ENCODE measurements around the gene DMXL1.
"Not testable (repeated sequence)": the region's sequence is repeated elsewhere in the genome, so short reads cannot be mapped to it uniquely, and the experiment has no call there.

The DMXL1 gene

DNA sequence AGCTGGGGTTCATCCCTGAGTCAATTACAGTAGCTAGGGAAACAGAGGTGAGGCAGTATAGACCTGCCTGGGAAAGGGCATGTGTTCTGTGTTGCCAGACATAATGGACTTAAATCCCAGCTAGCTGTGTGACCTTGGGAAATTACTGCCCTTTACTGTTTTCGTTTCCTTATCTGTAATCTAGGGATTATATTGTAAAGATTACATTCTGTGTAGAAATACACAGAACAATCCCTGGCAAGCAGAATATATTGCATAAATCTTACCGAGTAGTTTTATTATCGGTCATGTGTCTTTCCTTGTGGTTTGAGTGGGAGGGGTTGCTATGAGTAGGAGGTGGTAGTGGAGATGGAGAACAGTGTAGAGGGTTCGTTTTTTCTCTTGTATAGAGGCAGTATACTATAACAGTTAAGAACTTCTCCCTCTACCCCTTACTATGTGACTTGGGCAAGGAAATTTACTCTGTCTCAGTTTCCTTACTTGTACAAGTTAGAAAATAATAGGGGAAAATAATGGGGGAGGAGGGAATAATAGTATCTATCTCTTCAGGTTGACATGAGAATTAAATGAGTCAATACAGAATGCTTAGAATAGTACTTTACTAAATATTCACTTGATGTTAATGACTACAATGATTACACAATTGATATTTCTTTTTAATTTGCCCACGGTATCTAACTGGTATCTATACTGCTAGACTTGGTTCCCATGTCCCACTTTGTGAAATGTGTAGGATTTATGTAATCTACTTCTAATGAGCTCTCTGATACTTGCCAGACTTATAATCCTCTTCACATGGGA, 7.1 kb upstream of the DMXL1 start:
- DNase-seq, result no peak

DNA sequence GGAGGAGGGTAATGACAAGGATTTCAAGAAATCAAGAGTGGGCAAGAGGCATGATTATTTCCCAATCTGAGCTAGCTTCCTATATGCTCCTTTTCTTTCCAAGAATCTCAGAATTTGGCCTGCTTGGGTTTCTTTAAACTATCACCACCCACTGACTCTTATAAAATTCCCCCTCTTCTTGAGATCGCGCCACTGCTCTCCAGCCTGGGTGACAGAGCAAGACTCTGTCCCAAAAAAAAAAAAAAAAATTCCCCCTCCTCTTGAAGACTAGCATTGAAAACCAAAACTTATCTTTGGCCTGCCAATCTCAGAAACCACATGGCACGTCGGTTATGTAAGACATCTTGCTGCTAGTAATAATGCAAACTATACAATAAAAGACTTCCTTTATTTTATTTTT, 3.4 kb upstream of the DMXL1 start:
- no peak for DNase-seq

DNA sequence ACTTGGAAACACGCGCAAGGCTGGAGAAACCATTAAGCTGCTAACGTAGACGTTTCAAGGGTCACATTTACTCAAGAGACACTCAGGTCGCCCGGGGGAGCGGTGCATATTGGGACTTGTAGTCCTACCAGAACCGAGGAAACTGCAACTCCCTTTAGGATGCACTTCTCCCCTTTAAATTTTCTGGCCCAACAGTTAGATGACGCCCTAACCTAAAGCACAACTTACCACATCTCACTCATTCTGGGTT, 384 bp upstream of the DMXL1 start:
- DNase-seq, result peak; percentile 94

DNA sequence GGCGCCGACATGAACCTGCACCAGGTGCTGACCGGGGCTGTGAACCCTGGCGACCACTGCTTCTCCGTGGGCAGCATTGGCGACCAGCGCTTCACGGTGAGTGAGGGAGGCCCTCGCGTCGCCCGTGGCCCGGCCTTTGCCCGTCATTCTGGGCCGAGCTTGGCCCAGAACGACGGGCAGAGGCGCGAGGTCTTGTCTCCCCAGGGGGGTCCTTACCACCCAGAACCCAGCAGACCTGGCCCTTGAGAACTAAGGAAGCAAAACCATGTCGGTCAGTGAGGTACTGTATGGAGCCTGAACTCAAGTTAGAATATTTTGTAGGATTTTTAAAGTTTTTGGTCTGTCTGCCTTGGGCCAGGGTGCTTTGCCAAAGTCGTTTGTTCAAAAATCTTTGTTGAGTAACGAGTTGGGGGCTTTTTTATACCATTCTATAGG, 691 bp downstream of the DMXL1 start:
- no peak for DNase-seq

DNA sequence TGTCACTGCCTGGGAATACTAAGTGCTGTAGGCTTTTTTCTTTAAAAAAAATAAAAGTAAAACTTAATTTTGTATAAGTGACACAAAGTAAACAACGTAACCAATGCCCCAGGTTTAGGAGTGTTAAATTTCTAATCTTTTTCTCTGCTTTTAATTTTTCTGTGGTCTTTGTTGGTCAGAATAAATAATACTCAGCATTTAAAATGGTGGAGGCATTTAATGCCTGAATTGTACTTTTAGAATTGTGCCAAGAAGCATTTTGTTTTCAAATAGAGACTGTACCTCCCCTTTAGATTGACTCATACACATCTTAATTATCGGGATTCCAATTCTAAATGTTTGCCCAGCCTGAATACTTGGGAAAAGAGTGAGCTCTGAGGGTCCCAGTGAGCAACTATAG, 1.6 kb downstream of the DMXL1 start:
- no peak for DNase-seq

DNA sequence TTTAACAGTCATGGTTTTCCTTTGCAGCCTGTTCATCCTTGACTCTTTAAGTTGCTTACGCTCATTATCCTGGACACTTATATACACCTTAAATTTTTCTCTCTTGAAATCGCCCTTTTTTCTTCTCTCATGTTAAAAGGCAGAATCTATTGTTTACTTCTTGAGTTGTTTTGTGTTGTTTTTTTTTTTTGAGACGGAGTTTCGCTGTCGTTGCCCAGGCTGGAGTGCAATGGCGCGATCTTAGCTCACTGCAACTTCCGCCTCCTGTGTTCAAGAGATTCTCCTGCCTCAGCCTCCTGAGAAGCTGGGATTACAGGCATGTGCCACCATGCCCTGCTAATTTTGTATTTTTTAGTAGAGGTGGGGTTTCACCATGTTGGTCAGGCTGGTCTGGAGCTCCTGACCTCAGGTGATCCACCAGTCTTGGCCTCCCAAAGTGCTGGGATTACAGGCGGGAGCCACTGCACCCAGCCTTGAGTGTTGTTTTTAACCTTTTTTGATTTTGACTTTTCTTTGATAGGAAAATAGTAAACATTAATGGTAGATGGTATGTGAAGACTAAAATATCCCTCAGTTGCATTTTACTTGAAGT, 3.0 kb downstream of the DMXL1 start:
- DNase-seq, result not testable (repeated sequence)

DNA sequence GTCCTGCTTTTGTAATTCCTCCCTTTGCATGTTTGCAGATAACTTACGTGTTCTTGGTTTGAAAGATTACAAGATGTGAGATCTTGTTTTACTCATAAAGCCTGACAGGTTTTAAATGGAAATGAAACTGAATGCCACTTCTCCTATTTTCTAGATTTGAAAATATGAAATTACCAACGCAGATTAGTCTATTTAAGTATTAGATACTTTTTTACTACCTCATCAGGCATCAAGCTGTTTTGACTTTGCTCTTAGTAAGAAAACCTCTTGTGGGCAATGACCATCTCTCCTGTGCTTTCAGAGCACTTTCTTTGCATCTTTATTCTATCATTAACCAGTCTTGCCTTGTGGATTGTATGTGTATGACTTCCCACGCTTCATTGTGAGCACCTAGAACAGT, 3.5 kb downstream of the DMXL1 start:
- DNase-seq, result no peak

DNA sequence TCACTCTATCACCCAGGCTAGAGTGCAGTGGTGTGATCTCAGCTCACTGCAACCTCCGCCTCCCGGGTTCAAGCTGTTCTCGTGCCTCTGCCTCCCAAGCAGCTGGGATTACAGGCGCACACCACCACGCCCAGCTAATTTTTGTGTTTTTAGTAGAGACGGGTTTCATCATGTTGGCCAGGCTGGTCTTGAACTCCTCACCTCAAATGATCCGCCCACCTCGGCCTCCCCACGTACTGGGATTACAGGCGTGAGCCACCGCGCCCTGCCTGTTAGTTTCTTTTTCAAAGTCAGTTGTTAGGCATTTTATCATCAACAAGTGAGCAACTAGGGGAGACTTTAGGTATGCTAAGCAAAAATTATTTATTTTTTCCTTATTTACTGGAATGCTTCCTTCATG, 4.4 kb downstream of the DMXL1 start:
- not testable (repeated sequence) for DNase-seq

DNA sequence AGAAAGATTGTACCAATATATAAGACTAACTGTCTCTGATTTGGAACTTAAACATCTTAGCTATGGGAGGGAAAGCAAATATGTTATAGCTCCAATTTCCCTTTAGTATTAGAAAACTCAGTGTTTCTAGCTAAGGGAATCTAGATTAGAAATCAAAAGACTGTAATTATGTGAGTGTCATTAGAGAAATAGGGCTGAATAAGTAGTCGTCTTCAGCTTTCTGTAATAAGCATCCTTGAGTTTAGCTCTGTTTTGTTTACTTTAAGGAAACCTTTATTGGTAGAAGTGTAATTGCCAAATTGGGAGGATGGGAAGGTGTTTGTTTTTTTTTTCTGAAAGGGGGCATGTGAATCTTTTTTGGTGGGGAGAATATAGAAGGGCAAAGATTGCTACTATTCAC, 5.2 kb downstream of the DMXL1 start:
- DNase-seq, result no peak

DNA sequence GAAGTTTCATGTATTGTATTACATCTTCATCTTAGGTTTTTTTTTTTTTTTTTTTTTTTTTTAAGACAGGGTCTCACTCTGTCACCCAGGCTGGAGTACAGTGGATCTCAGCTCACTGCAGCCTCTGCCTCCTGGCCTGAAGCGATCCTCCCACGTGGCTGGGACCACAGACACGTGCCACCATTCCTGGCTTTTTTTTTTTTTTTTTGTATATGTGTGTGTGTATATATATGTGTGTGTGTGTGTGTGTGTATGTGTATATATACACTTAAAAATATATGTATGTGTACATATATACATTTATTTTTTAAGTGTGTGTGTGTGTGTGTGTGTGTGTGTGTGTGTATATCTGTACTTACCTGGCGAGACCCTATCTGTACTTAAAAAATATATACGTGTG, 6.6 kb downstream of the DMXL1 start:
- DNase-seq, result no peak

DNA sequence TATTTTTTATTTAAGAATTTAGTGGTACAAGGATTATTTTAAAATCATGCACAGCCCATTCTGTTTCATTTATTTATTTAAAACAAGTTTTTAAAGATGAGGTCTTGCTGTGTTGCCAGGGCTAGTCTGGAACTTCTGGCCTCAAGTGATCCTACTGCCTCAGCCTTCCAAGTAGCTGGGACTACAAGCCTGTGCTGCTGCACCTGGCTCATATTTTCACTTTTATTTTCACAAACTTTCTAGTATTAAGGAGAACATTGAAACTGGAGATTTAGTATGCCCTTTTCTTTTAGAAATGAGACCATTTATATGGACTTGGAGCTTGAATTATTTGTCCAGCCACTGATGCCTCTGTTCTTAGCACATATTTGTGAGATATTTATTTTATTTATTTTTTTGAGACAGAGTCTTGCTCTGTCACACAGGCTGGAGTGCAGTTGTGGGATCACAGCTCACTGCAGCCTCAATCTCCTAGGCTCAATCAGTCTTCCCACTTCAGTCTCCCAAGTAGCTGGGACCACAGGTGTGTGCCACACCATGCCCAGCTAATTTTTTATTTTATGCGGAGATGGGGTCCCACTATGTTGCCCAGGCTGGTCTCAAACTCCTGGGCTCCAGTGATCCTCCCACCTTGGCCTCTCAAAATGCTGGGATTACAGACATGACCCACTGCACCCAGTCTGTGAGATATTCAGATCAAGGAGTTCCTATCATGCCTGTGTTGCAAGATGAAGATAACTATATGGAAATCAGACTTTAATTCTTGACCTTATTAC, 7.4 kb downstream of the DMXL1 start:
- no peak for DNase-seq

DNA sequence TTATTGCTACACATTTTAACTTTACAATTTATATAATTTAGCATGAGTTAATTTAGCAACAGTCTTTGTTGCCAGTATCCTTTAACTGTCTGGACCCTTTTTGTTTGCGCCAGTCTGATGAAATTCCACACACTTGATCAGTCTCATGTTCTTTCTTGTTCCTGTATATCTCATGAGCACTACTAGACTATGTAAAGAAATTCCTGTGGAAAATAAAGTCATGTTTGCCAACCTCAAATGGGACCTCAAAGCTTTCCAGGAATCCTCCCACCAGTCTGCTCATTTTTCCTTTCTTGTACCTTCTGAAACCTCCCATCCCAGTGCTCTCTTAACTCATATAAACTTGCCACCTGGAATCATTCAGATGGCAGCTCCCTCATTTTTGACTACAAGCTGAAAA, 8.0 kb downstream of the DMXL1 start:
- DNase-seq, result no peak

DNA sequence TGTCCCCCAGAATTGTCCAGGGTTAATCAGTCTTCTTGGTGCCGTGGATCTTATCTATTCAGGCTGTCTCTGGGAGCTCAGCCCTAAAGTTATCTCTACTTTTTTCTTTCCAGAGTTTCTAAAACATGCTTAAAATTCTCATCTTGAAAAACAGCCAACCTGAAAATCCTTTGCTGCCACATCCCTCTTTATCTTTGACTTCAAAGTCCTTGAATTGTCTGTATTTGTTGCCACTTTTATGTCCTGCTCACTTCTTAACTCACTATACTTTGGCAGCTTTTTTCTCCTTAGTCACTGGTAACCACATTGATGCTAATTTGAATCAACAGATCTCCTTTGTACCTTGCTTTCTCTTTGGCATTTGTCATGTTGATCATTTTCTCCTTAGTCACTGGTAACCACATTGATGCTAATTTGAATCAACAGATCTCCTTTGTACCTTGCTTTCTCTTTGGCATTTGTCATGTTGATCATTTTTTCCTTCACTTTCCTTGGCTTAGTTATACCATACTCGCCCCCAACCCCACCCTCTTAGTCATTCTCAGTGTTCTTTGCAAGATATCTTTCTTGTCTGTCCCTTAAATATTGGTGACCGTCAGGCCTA, 8.5 kb downstream of the DMXL1 start:
- no peak for DNase-seq

DNA sequence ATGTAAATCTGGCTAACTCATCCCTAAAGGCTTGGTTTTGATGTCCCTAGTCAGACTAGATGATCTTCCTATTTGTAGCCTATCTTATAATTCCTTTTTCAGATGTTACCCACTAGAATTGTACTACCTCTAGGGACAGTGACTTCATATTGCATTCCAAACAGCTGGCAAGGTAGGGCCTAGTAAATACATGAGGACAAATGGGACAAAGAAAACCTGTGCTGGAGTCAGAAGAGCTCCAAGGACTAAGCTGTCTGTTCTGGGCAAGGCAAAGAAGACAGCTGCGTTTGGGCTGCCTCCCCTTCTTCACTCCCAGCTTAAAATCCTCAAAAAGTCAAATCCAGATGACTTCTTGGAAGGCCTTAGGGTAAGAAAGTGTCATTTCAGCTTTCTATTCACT, 10.0 kb downstream of the DMXL1 start:
- no peak for DNase-seq

DNA sequence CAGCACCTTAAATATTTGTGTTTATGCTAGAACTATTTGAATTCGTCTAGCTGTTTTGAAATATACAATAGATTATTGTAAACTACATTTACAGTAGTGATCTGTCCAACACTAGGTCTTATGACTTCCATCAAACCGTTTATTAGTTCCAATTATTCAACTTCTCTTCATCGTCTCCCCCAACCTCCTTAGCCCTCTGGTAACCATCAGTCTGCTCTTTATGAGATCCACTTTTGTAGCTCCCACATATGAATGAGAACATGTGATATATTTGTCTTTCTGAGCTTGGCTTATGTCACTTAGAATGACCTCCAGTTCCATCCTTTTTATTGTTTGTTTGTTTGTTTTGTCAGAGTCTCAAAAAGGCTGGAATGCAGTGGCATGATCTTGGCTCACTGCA, 11.8 kb downstream of the DMXL1 start:
- no peak for DNase-seq

DNA sequence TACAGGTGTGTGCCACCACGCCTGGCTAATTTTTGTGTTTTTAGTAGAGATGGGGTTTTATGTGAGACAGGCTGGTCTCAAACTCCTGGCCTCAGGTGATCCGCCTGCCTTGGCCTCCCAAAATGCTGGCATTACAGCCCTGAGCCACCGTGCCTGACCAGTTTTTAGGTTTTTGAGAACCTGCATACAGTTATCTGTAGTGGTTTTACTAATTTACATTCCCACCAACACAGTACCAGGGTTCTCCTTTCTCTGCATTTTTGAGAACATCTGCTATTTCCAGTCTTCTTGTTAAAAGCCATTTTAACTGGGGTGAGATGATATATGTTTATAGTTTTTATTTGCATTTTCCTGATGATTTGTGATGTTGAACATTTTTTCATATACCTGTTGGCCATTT, 12.8 kb downstream of the DMXL1 start:
- no peak for DNase-seq

DNA sequence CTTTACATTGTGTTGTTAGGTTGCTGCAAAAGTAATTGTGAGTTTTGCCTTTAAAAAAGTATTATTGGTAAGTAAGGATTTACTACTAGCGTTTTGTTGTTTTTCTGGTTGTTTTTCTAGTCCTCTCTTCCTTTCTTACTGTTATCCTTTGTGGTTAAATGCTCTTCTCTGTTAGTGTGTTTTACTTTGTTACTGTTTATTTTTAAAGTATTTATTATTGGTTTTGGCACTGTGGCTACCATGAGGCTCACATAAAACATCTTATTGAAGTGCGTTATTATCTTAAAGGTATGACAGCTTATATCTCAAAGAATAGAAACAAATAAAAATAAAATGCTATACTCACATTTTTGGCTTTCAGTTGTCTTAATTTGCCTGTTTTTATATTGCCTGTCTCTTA, 17.6 kb downstream of the DMXL1 start:
- no peak for DNase-seq

DNA sequence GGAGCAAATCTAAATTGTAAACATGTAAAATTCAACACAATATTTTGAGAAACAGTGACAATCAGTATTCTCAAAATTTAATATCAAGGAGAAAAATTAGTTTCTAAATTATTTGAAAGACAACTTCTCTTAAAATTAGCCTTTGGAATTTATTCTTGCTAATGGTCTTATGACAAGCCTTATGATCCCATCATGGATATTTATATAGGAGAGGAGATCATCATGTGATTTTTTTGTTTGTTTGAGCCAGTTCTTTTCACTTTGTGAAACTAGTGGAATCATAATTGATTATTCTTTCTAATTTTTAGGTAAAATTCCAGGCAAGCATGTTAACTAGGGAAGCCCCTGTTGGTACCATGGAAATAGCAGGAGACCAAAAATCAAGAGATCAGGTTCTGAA, 24.7 kb downstream of the DMXL1 start:
- DNase-seq, result no peak

DNA sequence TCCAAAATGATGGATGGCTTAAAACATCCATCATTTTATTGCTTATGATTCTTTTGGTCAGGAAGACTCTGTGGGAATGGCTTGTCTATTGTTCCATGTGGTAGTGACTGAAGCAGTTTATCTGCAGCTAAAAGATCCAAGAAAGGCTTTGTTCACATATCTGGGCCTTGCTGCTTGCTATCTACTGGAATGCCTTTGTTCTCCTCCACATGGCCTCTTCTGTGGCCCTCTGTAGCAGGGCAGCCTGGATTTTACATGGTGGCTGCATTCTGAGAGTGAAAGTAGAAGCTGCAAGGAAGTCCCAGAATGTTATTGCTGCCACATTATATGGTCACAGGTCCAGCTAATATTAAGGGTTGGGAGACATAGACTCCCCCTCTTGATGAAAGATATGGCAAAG, 35.1 kb downstream of the DMXL1 start:
- DNase-seq, result no peak

DNA sequence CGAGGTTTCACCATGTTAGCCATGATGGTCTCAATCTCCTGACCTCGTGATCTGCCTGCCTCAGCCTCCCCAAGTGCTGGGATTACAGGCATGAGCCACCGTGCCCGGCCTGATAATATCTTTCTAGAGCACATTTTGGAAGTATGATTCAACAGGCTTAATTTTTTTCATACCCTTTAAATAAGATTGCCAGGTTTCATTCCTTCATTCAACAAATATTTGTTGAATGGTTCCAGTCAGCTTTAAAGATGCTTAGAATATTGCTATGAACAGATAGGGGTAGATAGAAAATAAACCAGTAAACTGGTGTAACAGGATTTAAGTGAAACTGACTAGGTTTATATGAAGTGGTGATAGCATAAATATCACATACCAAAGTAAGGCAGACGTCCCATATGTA, 41.3 kb downstream of the DMXL1 start:
- DNase-seq, result no peak

DNA sequence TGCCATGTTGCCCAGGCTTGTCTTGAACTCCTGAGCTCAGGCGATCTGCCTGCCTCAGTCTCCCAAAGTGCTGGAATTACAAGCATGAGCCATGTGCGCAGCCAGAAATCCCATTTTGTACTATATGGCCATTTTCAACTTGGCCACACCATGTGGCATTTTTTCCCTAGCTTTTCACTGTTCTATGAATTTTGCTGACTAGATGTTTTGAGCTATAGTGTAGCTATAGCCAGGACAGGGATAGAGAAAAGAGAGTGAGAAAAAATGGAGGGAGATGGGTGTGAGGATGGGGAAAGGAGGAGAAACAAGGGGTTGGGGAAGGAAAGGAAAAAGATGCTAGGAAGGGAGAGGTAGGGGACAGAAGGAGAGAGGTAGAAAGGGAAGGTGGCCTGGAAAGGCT, 46.4 kb downstream of the DMXL1 start:
- DNase-seq, result no peak

DNA sequence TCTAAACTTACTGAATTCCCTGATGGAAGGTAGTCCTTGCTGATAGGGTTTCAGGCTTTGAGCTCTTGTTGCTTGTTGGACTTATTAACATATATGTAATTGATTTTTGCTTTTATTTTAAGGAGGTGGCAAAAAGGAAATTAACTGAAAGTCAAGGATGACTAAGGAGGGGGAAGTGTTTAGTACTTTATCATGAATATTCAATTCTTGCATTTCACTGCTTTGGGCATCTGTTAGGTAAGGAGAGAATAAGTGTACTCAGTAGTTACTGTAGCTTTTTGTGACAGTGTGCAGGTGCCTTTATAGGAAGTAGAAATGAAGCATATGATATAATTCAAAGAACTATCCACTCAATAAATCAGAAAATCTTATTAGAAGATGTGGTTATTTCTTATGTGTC, 47.1 kb downstream of the DMXL1 start:
- DNase-seq, result no peak

DNA sequence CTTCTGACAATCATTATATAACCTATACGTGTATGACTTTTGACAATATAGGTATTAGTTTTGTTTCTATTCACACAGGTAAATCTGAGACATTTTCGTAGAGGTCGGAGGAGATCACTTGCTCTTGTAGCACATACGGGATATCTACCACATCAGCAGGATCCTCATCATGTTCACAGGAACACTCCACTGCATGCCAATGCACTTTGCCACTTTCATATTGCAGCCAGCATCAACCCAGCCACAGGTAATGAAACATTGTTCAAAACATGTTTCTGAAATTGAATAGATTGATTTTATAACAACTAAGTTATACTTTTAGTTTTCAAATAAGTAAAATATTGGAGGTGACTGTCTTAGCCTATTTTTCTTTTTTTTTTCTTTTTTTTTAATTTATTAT, 50.0 kb downstream of the DMXL1 start:
- no peak for DNase-seq

DNA sequence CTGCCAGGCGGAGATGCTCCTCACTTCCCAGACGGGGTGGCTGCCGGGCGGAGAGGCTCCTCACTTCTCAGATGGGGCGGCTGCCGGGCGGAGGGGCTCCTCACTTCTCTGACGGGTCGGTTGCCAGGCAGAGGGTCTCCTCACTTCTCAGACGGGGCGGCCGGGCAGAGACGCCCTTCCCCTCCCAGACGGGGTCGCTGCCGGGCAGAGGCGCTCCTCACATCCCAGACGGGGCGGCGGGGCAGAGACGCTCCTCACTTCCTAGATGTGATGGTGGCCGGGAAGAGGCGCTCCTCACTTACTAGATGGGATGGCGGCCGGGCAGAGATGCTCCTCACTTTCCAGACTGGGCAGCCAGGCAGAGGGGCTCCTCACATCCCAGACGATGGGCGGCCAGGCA, 51.6 kb downstream of the DMXL1 start:
- not testable (repeated sequence) for DNase-seq

Data from NCI-H510A treated with DMSO at 0.1 percent for 48 hours (cell line).